GM12891 (cell line): Measurements from ENCODE around the gene LSG1.

ENCODE experiments used
- PAX5 ChIP-seq: IDR thresholded peaks from 2 replicates; pipeline ENCODE4 v1.6.1; 2011; ENCODE audit warnings: low read length, moderate library complexity, mild to moderate bottlenecking; ENCODE audit not compliant: insufficient read depth, severe bottlenecking
- POLR2AphosphoS5 ChIP-seq: IDR thresholded peaks from 2 replicates; pipeline ENCODE4 v1.6.1; 2011; ENCODE audit warnings: low read depth, low read length, control low read depth
- SPI1 ChIP-seq: IDR thresholded peaks from 2 replicates; pipeline ENCODE4 v1.6.1; 2011; ENCODE audit warnings: low read depth, low read length, control low read depth
- TAF1 ChIP-seq: IDR thresholded peaks from 2 replicates; pipeline ENCODE4 v1.6.1; 2011; ENCODE audit warnings: low read depth, low read length, control low read depth

DNA sequence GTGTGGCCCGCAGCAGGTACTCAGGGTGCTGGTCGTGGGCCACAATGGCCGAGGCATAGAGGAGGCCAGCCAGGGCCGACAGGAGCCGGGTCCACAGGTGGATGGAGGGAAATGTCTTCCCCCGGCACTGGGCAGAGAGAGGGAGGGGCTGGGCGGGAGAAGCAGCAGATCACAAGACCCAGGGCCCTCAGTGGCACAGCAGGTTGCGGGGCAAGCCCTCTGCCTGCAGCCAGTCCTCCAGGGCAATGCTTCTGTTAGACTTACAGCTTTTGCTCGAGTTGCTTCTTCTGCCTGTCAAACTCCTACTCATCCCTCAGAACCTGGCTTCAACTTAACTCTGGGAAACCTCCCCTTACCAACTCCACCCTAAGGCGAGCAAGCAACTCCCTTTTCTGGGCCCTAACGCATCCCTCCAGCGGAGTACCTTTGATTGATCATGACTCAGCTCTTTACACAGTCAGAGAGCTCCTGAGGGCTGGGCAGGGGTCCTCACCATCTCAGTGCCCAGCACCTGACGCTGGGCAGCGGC, 54.8 kb downstream of the LSG1 start:
- no peak for TF ChIP-seq SPI1
- TF ChIP-seq POLR2AphosphoS5 = no peak
- TF ChIP-seq TAF1 = no peak
- TF ChIP-seq PAX5 = no peak
